ENCODE measurements around the gene BNIP5.

The BNIP5 gene, protein sequence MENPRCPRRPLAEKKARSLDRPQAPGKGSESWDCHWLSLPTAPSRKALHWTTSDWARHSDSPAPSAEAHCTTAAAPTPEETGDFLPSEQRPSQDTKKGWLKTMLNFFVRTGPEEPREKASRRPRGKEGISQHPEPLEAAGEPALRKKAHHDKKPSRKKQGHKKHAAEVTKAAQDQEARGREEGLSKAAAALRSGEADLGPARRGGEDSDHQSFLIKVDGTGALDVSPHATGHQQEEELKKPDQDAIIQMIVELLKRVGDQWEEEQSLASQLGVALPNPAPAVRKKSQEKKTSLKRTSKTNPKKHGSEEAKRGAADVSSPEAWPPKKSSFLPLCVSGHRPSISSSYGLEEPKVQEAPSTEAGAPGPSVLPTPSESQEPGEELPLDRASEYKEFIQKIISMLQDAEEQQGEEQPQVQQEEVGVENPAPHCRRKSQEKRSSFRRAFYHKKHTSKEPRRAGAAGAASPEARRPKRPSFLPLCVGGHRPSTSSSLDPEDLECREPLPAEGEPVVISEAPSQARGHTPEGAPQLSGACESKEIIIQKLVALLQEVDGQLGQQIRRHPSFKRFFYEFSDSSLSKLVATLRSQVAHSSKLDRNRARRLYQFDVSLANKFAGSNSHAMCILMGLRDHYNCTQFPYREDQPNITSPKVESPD

DNA sequence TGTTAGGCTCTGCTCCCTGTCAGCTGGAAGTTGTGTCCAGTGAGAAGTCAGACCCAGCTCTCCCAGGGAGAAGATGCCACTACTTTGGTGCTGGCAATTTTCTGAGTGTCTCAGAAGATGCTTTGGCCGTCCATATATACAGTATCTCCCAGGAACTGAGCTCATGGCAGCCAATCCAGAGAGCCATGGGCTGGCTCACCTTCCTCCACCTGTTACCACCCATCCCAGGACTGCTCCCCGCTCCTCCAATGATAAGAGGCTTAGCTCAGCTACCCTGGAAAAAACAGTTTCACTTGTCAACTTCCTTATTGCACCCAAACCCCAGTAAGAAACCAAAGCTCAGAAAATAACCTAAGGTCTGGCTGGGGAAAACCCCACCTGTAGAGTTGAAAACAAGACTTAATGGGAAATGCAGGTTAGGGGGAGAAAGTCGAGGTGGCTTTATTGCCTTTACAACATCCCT lies at the start of gene BNIP5:
TSS of gene BNIP5 (minus strand) at position 110 of the 463 bp plus-strand sequence. CDS start 6,198 bp downstream, outside the sequence.
- no peak within 1 kb of the TSS for H3K4me3 ChIP-seq (ENCODE audit: low read length)
- H3K4me1 ChIP-seq (ENCODE audit: insufficient read depth, low read length): peaks cover 3% of the 10 kb centered on the region; the same call in 1 of the 2 replicates
- H3K27me3 ChIP-seq (ENCODE audit: insufficient read depth, low read length): peaks cover 39% of the 10 kb centered on the region
- H3K9ac ChIP-seq (ENCODE audit: low read depth, low read length): no peak within 1 kb of the TSS
- H3K27ac ChIP-seq (ENCODE audit: low read length): no peak within 1 kb of the TSS
- no peaks in the 10 kb centered on the region for H3K9me3 ChIP-seq (ENCODE audit: insufficient read depth, low read depth, low read length)
- H3K36me3 ChIP-seq (ENCODE audit: insufficient read depth, low read depth, low read length): no peaks in the 10 kb centered on the region

DNA sequence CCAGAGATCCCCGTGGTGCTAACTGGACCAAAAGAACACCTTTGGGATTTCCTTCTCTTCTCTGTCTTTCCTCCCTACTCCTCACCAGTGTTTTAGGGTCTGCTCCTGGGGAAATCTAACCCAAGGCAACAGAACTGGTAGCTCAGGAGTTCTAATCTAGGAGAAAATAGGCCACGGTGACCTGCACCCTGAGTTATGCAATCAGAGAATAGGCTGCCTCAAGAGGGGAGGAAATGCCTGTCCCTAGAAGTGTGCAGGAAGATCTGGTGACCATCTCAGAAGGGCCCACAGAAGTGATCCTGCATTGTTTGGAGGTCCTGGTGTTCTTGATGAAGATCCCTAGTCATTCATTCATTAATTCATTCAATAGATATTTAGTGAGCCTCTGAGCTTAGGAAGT lies 47.4 kb upstream of the BNIP5 start:
- Histone ChIP-seq H3K4me3 (ENCODE audit: low read length) (no peak overlapping the region), H3K4me1 (ENCODE audit: insufficient read depth, low read length) (no peaks in the 10 kb centered on the region; the same call in 1 of the 2 replicates), H3K9ac (ENCODE audit: low read depth, low read length) (no peak overlapping the region), H3K27me3 (ENCODE audit: insufficient read depth, low read length) (peaks cover 46% of the 10 kb centered on the region), H3K27ac (ENCODE audit: low read length) (no peak overlapping the region), H3K9me3 (ENCODE audit: insufficient read depth, low read depth, low read length) (no peaks in the 10 kb centered on the region), H3K36me3 (ENCODE audit: insufficient read depth, low read depth, low read length) (no peaks in the 10 kb centered on the region)

- H3K4me1 ChIP-seq (ENCODE audit: insufficient read depth, low read length): no peaks in the 10 kb centered on the region; the same call in 1 of the 2 replicates
- H3K27me3 ChIP-seq (ENCODE audit: insufficient read depth, low read length): peaks cover 41% of the 10 kb centered on the region
- no peaks in the 10 kb centered on the region for H3K9me3 ChIP-seq (ENCODE audit: insufficient read depth, low read depth, low read length)
- H3K9ac ChIP-seq (ENCODE audit: low read depth, low read length): no peak overlapping the region
- H3K36me3 ChIP-seq (ENCODE audit: insufficient read depth, low read depth, low read length): no peaks in the 10 kb centered on the region
- no peak overlapping the region for H3K27ac ChIP-seq (ENCODE audit: low read length)
- H3K4me3 ChIP-seq (ENCODE audit: low read length): no peak overlapping the region
Measured at GRCh38 chr6:36383606-36384005, 46.9 kb upstream of the BNIP5 start.

GRCh38 chr6:36382976-36383375 lies 46.3 kb upstream of the BNIP5 start:
- H3K4me1 ChIP-seq (ENCODE audit: insufficient read depth, low read length): no peaks in the 10 kb centered on the region; the same call in 1 of the 2 replicates
- H3K27ac ChIP-seq (ENCODE audit: low read length): no peak overlapping the region
- H3K27me3 ChIP-seq (ENCODE audit: insufficient read depth, low read length): peaks cover 34% of the 10 kb centered on the region

DNA sequence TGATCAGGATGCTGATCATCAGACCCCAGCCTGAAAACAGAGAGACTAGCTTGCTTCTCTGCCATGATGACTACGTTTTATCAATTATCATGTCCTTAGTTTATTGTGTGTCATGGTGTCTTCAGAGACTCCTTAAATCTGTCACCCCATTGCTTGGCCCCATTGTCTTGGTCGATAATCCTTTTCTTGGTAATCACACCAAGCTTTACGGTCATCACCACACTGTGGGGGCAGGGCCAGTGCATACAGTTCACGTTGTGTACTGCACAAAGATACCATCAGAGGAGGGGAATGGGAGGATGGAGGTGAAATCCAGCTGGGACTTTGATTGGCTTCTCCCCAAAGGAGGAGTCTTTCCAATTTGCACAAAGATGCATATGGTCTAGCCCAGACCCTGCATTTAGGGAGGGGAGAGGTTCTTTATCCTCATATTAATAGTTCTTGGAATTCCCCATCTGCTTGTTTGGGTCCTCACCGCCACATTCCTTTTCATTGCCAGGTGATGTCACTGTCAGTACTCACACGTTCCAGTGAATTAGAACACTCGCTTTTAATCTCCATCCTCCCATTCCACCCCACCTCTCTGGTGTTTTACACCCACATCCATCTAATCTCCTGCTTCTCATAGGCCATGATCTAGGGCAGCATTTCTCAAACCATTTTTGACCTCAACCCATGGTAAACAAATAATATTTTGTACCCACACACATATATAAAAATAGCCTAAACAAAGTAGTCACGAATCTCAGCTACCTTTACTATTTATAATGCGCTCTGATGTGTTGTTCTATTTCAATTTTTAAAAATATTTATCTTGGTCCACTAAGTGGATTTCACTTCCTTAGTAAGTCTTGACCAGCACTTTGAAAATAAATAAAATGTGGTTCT lies 45.1 kb upstream of the BNIP5 start:
- H3K4me1 ChIP-seq (ENCODE audit: insufficient read depth, low read length): peaks cover 8% of the 10 kb centered on the region; the same call in 1 of the 2 replicates
- no peak overlapping the region for H3K27ac ChIP-seq (ENCODE audit: low read length)
- H3K36me3 ChIP-seq (ENCODE audit: insufficient read depth, low read depth, low read length): no peaks in the 10 kb centered on the region
- H3K9ac ChIP-seq (ENCODE audit: low read depth, low read length): no peak overlapping the region
- H3K9me3 ChIP-seq (ENCODE audit: insufficient read depth, low read depth, low read length): no peaks in the 10 kb centered on the region
- H3K27me3 ChIP-seq (ENCODE audit: insufficient read depth, low read length): peaks cover 22% of the 10 kb centered on the region
- no peak overlapping the region for H3K4me3 ChIP-seq (ENCODE audit: low read length)

More at GRCh38 chr6:36382976-36383375, 46.3 kb upstream of the BNIP5 start:
- Histone ChIP-seq H3K9ac (ENCODE audit: low read depth, low read length) (no peak overlapping the region), H3K4me3 (ENCODE audit: low read length) (no peak overlapping the region), H3K36me3 (ENCODE audit: insufficient read depth, low read depth, low read length) (no peaks in the 10 kb centered on the region), H3K9me3 (ENCODE audit: insufficient read depth, low read depth, low read length) (no peaks in the 10 kb centered on the region)

DNA sequence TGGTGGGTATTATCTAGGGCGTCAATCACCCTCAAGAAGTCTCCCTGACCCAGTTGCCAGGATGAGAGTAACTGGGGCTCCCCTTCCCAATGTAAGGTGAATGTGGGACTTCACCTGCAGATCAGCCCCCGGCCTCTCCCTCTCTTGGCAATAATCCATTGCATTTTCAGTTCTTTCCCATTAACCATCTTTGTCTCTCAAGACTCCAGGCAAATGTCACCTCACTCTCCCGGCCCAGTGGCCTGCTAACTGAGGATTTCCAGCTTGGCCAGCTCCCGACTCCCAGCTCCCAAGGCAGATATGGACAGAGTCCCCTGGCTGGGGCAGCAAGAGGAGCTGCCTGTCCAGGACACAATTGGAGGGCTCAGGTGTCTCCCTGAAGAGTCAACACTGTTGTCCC lies 43.5 kb upstream of the BNIP5 start:
- no peak overlapping the region for H3K4me3 ChIP-seq (ENCODE audit: low read length)
- H3K9ac ChIP-seq (ENCODE audit: low read depth, low read length): no peak overlapping the region
- H3K27me3 ChIP-seq (ENCODE audit: insufficient read depth, low read length): peaks cover 6% of the 10 kb centered on the region
- no peaks in the 10 kb centered on the region for H3K9me3 ChIP-seq (ENCODE audit: insufficient read depth, low read depth, low read length)
- no peaks in the 10 kb centered on the region for H3K36me3 ChIP-seq (ENCODE audit: insufficient read depth, low read depth, low read length)
- H3K27ac ChIP-seq (ENCODE audit: low read length): no peak overlapping the region
- H3K4me1 ChIP-seq (ENCODE audit: insufficient read depth, low read length): peaks cover 9% of the 10 kb centered on the region; the same call in 1 of the 2 replicates

DNA sequence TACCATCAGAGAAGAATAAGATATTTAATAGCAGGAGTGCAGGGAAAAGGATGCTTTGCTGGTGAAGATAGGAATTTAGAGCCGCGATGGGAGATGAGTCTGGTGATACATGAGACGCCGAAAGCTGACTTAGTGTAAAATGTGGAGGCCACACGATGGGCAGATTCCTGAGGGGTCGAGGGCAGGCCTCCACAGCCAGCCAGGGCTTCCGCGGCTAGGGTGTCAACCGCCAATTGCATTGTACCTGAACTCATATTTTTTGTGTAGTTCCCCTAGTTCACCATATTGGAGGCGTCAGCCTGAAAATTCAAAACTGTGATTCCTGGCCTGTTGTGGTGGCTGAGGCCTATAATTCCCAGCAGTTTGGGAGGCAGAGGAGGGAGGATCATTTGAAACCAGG lies 42.2 kb upstream of the BNIP5 start:
- H3K4me3 ChIP-seq (ENCODE audit: low read length): no peak overlapping the region

GRCh38 chr6:36378243-36378920 lies 41.7 kb upstream of the BNIP5 start:
- Histone ChIP-seq H3K36me3 (ENCODE audit: insufficient read depth, low read depth, low read length) (no peaks in the 10 kb centered on the region), H3K27ac (ENCODE audit: low read length) (no peak overlapping the region), H3K4me1 (ENCODE audit: insufficient read depth, low read length) (peaks cover 9% of the 10 kb centered on the region; the same call in 1 of the 2 replicates), H3K9me3 (ENCODE audit: insufficient read depth, low read depth, low read length) (no peaks in the 10 kb centered on the region), H3K27me3 (ENCODE audit: insufficient read depth, low read length) (no peaks in the 10 kb centered on the region), H3K4me3 (ENCODE audit: low read length) (no peak overlapping the region), H3K9ac (ENCODE audit: low read depth, low read length) (no peak overlapping the region)

More for the DNA sequence above, 42.2 kb upstream of the BNIP5 start:
- H3K4me1 ChIP-seq (ENCODE audit: insufficient read depth, low read length): peaks cover 9% of the 10 kb centered on the region; the same call in 1 of the 2 replicates
- H3K27me3 ChIP-seq (ENCODE audit: insufficient read depth, low read length): peaks cover 1% of the 10 kb centered on the region; the same call in 1 of the 2 replicates
- no peak overlapping the region for H3K27ac ChIP-seq (ENCODE audit: low read length)
- H3K9me3 ChIP-seq (ENCODE audit: insufficient read depth, low read depth, low read length): no peaks in the 10 kb centered on the region
- H3K36me3 ChIP-seq (ENCODE audit: insufficient read depth, low read depth, low read length): no peaks in the 10 kb centered on the region
- no peak overlapping the region for H3K9ac ChIP-seq (ENCODE audit: low read depth, low read length)

GRCh38 chr6:36377594-36377993 lies 40.9 kb upstream of the BNIP5 start:
- H3K9ac ChIP-seq (ENCODE audit: low read depth, low read length): no peak overlapping the region
- H3K27me3 ChIP-seq (ENCODE audit: insufficient read depth, low read length): no peaks in the 10 kb centered on the region
- no peaks in the 10 kb centered on the region for H3K9me3 ChIP-seq (ENCODE audit: insufficient read depth, low read depth, low read length)
- H3K4me1 ChIP-seq (ENCODE audit: insufficient read depth, low read length): peaks cover 9% of the 10 kb centered on the region; the same call in 1 of the 2 replicates
- no peak overlapping the region for H3K4me3 ChIP-seq (ENCODE audit: low read length)
- no peaks in the 10 kb centered on the region for H3K36me3 ChIP-seq (ENCODE audit: insufficient read depth, low read depth, low read length)
- no peak overlapping the region for H3K27ac ChIP-seq (ENCODE audit: low read length)

DNA sequence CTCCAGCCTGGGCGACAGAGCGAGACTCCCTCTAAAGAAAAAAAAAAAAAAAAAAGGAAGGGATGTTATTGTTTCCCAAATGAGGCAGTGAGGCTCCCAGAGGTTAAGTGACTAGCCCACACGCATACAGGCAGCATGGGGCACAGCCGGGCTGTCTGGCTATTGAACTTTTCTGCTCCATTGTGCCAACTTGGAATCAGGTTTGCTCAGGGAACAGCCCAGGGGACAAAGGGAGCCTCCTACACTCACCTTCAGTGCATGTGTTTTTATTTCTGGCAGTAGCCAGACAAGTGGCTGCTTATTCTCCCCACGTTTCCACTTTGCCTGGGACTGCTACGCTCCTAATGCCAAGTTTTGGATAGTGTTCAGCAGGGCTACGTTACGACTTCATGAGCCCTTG lies 40.1 kb upstream of the BNIP5 start:
- H3K4me1 ChIP-seq (ENCODE audit: insufficient read depth, low read length): peaks cover 9% of the 10 kb centered on the region; the same call in 1 of the 2 replicates
- no peaks in the 10 kb centered on the region for H3K9me3 ChIP-seq (ENCODE audit: insufficient read depth, low read depth, low read length)
- no peak overlapping the region for H3K9ac ChIP-seq (ENCODE audit: low read depth, low read length)
- no peaks in the 10 kb centered on the region for H3K27me3 ChIP-seq (ENCODE audit: insufficient read depth, low read length)
- no peak overlapping the region for H3K4me3 ChIP-seq (ENCODE audit: low read length)
- H3K36me3 ChIP-seq (ENCODE audit: insufficient read depth, low read depth, low read length): no peaks in the 10 kb centered on the region
- H3K27ac ChIP-seq (ENCODE audit: low read length): no peak overlapping the region

DNA sequence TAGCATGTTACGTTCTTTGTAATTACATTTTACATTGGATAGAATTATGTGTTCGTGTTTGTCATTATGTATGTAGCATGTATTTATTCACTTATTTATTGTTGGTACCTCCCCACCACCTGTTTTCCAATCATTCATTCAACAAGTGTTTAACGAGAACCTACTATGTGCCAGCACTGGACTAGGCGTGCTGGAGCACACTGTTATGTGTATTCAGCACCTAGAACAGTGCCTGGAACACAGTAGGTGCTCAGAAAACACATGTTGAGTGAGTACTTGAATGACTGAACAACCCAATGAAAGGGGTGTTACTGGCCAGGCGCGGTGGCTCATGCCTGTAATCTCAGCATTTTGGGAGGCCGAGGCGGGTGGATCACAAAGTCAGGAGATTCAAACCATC lies 39.5 kb upstream of the BNIP5 start:
- Histone ChIP-seq H3K4me3 (ENCODE audit: low read length) (no peak overlapping the region), H3K9me3 (ENCODE audit: insufficient read depth, low read depth, low read length) (no peaks in the 10 kb centered on the region), H3K36me3 (ENCODE audit: insufficient read depth, low read depth, low read length) (no peaks in the 10 kb centered on the region), H3K27me3 (ENCODE audit: insufficient read depth, low read length) (no peaks in the 10 kb centered on the region), H3K27ac (ENCODE audit: low read length) (no peak overlapping the region), H3K9ac (ENCODE audit: low read depth, low read length) (no peak overlapping the region), H3K4me1 (ENCODE audit: insufficient read depth, low read length) (peaks cover 9% of the 10 kb centered on the region; the same call in 1 of the 2 replicates)

Measured in iPS-20b (cell line).